ENCODE data around the gene ISCA2.

ISCA2 gene

GRCh38 chr14:74500417-74501134 lies 7.0 kb downstream of the ISCA2 start:
- Histone ChIP-seq H3K9me2 (ENCODE audit: low read depth, low read length) (no peaks in the 10 kb centered on the region), H3K4me2 (ENCODE audit: low read length) (no peak overlapping the region), H2AFZ (ENCODE audit: low read length) (no peak overlapping the region), H3K4me1 (ENCODE audit: insufficient read depth, low read length, severe bottlenecking) (no peaks in the 10 kb centered on the region), H3K27ac (ENCODE audit: low read depth, low read length, poor library complexity, severe bottlenecking) (no peak overlapping the region), H3K9me3 (ENCODE audit: low read length) (no peaks in the 10 kb centered on the region), H3K4me3 (ENCODE audit: low read depth, low read length, poor library complexity, severe bottlenecking) (no peak overlapping the region), H3K79me2 (ENCODE audit: insufficient read depth, low read length) (no peaks in the 10 kb centered on the region), H3K27me3 (ENCODE audit: insufficient read depth, low read length) (no peaks in the 10 kb centered on the region), H3K36me3 (ENCODE audit: insufficient read depth, low read length) (peaks cover 3% of the 10 kb centered on the region; the same call in 1 of the 2 replicates), H4K20me1 (ENCODE audit: insufficient read depth, low read length) (no peaks in the 10 kb centered on the region), H3F3A (ENCODE audit: insufficient read depth, low read length) (no peaks in the 10 kb centered on the region), H3K9ac (ENCODE audit: low read length) (no peak overlapping the region)
- no peak for TF ChIP-seq CTCF (IDR thresholded peaks at IDR 0.05; ENCODE audit: low read length)
- no peak for TF ChIP-seq EZH2 (IDR thresholded peaks at IDR 0.05; ENCODE audit: borderline replicate concordance, low read length)

GRCh38 chr14:74501135-74501614 lies 7.6 kb downstream of the ISCA2 start:
- TF ChIP-seq EZH2 (IDR thresholded peaks at IDR 0.05; ENCODE audit: borderline replicate concordance, low read length) (no peak), CTCF (IDR thresholded peaks at IDR 0.05; ENCODE audit: low read length) (peak; percentile 47)
- H2AFZ ChIP-seq (ENCODE audit: low read length), result no peak overlapping the region
- no peaks in the 10 kb centered on the region for H3F3A ChIP-seq (ENCODE audit: insufficient read depth, low read length)
- no peaks in the 10 kb centered on the region for H3K4me1 ChIP-seq (ENCODE audit: insufficient read depth, low read length, severe bottlenecking)
- H3K9me3 ChIP-seq (ENCODE audit: low read length), result no peaks in the 10 kb centered on the region
- no peaks in the 10 kb centered on the region for H3K27me3 ChIP-seq (ENCODE audit: insufficient read depth, low read length)
- no peaks in the 10 kb centered on the region for H3K79me2 ChIP-seq (ENCODE audit: insufficient read depth, low read length)
- H3K4me2 ChIP-seq (ENCODE audit: low read length), result no peak overlapping the region
- no peak overlapping the region for H3K27ac ChIP-seq (ENCODE audit: low read depth, low read length, poor library complexity, severe bottlenecking)
- no peaks in the 10 kb centered on the region; the same call in 1 of the 2 replicates for H3K36me3 ChIP-seq (ENCODE audit: insufficient read depth, low read length)
- H3K9ac ChIP-seq (ENCODE audit: low read length), result no peak overlapping the region
- no peak overlapping the region for H3K4me3 ChIP-seq (ENCODE audit: low read depth, low read length, poor library complexity, severe bottlenecking)
- no peaks in the 10 kb centered on the region for H3K9me2 ChIP-seq (ENCODE audit: low read depth, low read length)
- H4K20me1 ChIP-seq (ENCODE audit: insufficient read depth, low read length), result no peaks in the 10 kb centered on the region

- no peaks in the 10 kb centered on the region for H3K79me2 ChIP-seq (ENCODE audit: insufficient read depth, low read length)
- no peak overlapping the region for H3K4me2 ChIP-seq (ENCODE audit: low read length)
- no peaks in the 10 kb centered on the region for H3K27me3 ChIP-seq (ENCODE audit: insufficient read depth, low read length)
- no peaks in the 10 kb centered on the region for H3K36me3 ChIP-seq (ENCODE audit: insufficient read depth, low read length)
- H3K9ac ChIP-seq (ENCODE audit: low read length), result no peak overlapping the region
- no peak overlapping the region for H3K4me3 ChIP-seq (ENCODE audit: low read depth, low read length, poor library complexity, severe bottlenecking)
- H3F3A ChIP-seq (ENCODE audit: insufficient read depth, low read length), result no peaks in the 10 kb centered on the region
- no peak for TF ChIP-seq CTCF (IDR thresholded peaks at IDR 0.05; ENCODE audit: low read length)
- TF ChIP-seq EZH2 (IDR thresholded peaks at IDR 0.05; ENCODE audit: borderline replicate concordance, low read length), result no peak
- no peaks in the 10 kb centered on the region for H3K9me2 ChIP-seq (ENCODE audit: low read depth, low read length)
- no peaks in the 10 kb centered on the region for H3K9me3 ChIP-seq (ENCODE audit: low read length)
- no peaks in the 10 kb centered on the region for H4K20me1 ChIP-seq (ENCODE audit: insufficient read depth, low read length)
- no peaks in the 10 kb centered on the region for H3K4me1 ChIP-seq (ENCODE audit: insufficient read depth, low read length, severe bottlenecking)
- no peak overlapping the region for H2AFZ ChIP-seq (ENCODE audit: low read length)
- no peak overlapping the region for H3K27ac ChIP-seq (ENCODE audit: low read depth, low read length, poor library complexity, severe bottlenecking)
Observed at GRCh38 chr14:74501691-74502090, 8.1 kb downstream of the ISCA2 start.
